Measurements from ENCODE around the gene BRD9.
"Not testable (repeated sequence)": the region's sequence is repeated elsewhere in the genome, so short reads cannot be mapped to it uniquely, and the experiment has no call there.

BRD9 gene

GRCh38 chr5:856531-857425, 35.8 kb downstream of the BRD9 start:
- DNase-seq: no peak

DNA sequence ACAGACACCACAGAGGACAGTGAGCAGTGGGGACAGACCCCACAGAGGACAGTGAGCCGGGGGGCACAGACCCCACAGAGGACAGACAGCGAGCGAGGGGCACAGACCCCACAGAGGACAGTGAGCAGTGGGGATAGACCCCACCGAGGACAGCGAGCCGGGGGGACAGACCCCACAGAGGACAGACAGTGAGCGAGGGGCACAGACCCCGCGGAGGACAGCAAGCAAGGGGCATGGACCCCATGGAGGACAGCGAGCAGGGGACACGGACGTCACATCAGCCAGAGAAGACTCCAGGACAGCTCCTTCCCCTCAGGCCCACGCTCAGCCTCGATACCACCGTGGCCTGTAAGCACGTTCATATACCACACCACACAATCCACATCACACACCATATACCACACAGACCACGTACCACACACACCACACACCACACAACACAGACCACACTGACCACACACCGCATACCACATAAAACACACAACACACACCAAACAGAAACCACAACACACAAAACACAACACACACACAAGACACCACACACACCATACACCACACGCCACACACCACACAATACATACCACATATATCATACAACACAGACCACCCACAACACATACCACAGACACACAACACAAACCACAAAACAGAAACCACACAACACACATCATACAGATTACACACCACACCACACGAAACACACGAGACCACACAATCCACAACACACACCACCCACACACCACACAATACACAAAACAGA, 36.6 kb downstream of the BRD9 start:
- no peak for DNase-seq

DNA sequence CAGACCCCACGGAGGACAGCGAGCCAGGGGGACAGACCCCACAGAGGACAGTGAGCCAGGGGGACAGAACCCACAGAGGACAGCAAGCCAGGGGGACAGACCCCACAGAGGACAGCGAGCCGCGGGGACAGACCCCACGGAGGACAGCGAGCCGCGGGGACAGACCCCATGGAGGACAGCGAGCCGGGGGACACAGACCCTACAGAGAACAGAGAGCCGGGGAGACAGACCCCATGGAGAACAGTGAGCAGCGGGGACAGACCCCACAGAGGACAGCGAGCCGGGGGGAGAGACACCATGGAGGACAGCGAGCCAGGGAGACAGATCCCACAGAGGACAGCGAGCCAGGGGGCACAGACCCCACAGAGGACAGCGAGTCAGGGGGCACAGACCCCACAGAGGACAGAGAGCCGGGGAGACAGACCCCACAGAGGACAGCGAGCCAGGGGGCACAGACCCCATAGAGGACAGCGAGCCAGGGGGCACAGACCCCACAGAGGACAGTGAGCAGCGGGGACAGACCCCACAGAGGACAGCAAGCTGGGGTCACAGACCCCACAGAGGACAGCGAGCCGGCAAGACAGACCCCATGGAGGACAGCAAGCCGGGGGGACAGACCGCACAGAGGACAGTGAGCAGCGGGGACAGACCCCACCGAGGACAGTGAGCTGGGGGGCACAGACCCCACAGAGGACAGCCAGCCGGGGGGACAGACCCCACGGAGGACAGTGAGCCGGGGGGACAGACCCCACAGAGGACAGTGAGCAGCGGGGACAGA, 37.4 kb downstream of the BRD9 start:
- DNase-seq: no peak

DNA sequence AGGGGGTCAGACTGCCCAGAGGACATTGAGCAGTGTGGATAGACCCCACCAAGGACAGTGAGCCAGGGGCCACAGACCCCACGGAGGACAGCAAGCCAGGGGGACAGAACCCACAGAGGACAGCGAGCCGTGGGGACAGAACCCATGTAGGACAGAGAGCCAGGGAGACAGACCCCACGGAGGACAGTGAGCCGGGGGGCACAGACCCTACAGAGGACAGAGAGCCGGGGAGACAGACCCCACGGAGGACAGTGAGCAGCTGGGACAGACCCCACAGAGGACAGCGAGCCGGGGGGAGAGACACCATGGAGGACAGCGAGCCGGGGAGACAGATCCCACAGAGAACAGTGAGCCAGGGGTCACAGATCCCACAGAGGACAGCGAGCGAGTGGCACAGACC, 38.4 kb downstream of the BRD9 start:
- DNase-seq: no peak

GRCh38 chr5:853416-854090, 39.0 kb downstream of the BRD9 start:
- DNase-seq: not testable (repeated sequence)

GRCh38 chr5:852431-853401, 39.9 kb downstream of the BRD9 start:
- DNase-seq: no peak

DNA sequence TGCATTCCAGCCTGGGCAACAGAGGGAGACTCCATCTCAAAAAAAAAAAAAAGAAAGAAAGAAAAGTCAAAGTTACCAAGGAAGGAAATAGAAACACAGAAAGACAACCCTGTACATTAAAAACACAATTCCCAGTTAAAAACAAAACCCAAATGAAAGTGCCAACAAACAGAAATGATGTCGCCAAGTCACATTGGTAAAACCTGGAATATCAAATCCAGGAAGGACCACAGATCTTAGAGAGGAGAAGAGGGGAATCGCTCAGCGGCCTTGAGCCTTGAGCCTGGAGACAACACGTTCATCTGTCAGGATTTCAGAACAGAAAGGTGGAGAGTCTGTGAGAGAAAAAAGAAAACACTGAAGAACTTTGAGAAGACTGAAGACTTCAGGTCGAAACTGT, 40.6 kb downstream of the BRD9 start:
- DNase-seq: no peak

DNA sequence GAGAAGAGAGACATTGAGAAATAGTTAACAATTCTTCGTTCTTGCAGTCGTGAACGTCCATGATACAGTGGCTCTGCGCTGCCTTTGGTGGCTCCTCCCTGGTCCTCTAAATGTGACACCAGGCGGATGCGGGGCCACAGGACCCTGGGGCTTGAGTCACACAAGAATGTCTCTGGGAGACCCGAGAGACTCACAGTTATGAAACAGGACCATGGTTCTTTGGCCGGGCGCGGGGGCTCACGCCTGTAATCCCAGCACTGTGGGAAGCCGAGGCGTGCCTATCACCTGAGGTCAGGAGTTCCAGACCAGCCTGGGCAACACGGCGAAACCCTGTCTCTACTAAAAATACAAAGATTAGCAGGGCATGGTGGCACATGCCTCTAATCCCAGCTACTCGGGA, 41.0 kb downstream of the BRD9 start:
- DNase-seq: no peak

DNA sequence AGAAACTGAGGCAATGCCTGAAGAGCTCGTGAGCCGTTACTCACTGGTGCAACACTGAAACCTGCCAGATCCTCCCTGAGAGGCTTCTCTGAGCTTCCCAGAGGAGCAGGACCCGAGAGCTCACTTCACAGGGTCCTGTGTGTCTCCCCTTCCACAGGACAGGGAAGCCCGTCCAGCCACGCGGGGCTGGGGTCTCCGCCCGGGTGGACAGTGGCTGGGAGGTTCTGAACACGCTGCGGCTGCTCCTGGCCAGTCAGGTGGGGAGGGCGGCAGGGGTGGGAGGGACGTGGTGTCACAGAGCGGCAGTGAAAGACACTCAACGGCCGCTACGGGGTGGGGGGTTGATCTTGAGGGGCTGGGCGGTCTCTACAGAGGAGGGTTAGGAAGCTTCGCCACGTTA, 41.5 kb downstream of the BRD9 start:
- no peak for DNase-seq

DNA sequence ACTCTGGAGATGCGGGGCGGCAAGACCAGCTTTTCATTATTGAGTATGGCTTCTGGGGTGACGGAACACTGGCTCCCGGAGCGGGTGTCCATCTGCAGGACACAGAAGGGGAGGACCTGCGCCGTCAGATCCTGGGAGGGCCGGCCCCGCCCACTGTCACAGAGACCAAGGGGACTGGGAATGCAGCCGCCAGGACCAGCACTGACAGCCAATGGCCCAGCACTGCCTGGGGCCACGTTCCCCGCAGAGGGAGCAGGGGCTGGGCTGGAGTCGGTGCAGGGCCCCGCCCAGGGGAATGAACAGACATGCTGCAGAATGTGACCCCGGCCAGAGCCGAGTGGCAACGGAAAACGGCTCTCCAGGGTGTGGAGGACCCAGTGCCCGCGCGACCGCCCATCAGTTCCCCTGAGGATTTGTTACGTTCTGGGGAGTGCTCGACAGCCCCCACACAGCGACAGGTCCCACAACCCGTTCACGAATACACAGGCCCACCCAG, 42.0 kb downstream of the BRD9 start, which contains the start of gene ZDHHC11:
TSS of gene ZDHHC11 (minus strand) at position 476 of the 496 bp plus-strand sequence. CDS start at position 92, 384 bp downstream.
- no peak for DNase-seq

GRCh38 chr5:849651-850301, 42.8 kb downstream of the BRD9 start:
- DNase-seq: no peak

DNA sequence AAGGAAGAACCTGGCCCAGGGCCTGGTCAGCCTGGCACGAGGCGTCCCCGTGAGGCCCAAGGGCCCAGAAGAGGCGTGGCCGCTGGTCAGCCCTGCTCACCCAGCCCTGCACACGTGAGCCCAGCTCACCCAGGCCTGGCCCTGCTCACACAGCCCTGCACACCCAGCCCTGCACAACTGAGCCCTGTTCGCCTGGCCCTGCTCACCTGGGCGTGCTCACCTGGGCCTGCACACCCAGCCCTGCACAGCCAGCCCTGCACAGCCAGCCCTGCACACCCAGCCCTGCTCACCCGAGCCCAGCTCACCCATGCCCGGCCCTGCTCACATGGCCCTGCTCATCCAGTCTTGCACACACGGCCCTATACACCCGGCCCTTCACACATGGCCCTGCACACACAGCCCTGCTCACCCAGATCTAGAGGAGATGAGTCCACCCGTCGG, 43.9 kb downstream of the BRD9 start:
- DNase-seq: no peak

GRCh38 chr5:847736-848135, 44.9 kb downstream of the BRD9 start:
- not testable (repeated sequence) for DNase-seq

GRCh38 chr5:847212-847611, 45.4 kb downstream of the BRD9 start:
- DNase-seq: not testable (repeated sequence)

DNA sequence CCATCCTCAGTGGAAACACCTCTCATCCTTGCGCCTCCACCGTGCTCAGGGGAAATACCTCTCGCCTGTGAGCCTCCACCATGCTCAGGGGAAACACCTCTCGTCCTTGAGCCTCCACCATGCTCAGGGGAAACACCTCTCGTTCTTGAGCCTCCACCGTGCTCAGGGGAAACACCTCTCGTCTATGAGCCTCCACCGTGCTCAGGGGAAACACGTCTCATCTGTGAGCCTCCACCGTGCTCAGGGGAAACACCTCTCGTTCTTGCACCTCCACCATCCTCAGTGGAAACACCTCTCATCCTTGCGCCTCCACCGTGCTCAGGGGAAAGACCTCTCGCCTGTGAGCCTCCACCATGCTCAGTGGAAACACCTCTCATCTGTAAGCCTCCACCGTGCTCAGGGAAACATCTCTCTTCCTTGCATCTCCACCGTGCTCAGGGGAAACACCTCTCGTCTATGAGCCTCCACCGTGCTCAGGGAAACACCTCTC, 46.0 kb downstream of the BRD9 start:
- not testable (repeated sequence) for DNase-seq

GRCh38 chr5:845676-846601, 46.7 kb downstream of the BRD9 start:
- DNase-seq: not testable (repeated sequence)

GRCh38 chr5:845031-845675, 47.4 kb downstream of the BRD9 start:
- not testable (repeated sequence) for DNase-seq

DNA sequence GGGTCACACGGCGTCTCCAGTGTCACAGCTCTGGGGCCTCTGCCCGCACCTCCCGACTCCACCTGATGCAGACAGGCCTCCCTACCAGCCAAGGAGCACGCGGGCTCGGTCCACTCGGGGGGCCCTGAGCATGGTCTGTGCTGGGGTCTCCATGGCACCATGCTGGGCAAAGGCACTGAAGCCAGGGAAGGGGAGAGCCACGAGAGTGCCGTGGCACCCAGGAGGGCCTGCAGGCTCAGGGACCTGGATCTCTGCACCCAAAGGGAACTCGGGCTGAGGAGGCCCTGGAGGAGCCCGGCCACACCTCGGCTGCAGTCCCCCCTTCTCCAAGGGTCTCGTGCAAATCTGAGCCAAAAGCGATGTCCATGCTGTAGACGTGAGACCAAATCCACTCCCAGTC, 48.2 kb downstream of the BRD9 start:
- not testable (repeated sequence) for DNase-seq

DNA sequence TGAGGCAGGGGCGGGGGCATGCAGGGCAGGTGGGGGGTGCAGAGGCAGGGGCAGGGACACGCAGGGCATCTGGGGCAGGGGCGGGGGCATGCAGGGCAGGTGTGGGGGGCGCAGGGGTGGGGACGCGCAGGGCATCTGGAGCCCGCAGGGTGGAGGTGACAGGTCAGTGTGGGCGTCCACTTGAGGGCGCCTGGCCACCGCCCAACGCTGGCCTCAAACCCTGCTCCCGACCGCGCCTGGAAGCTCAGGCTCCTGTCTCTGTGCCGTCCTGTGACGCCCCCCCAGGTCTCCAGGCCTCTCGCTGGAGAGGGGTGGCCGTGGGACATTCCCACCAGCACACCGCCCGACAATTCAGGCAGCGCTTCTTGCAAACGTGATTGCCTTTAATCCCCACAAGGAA, 48.7 kb downstream of the BRD9 start:
- DNase-seq: not testable (repeated sequence)

Measured in NCI-H2171 treated with DMSO at 0.1 percent for 48 hours (cell line).